ENCODE data around the gene PFKL.
"Not testable (repeated sequence)": the region's sequence is repeated elsewhere in the genome, so short reads cannot be mapped to it uniquely, and the experiment has no call there.

The PFKL gene

GRCh38 chr21:44329971-44330681 lies 30.3 kb downstream of the PFKL start:
- no peak for DNase-seq

GRCh38 chr21:44330698-44331097 lies 30.8 kb downstream of the PFKL start:
- no peak for DNase-seq

- DNase-seq, result no peak
Observed at GRCh38 chr21:44331209-44331608, 31.4 kb downstream of the PFKL start.

- peak; percentile 78 for DNase-seq
Observed at GRCh38 chr21:44331650-44332307, 31.9 kb downstream of the PFKL start.

- DNase-seq, result no peak
Observed at GRCh38 chr21:44332383-44332782, 32.5 kb downstream of the PFKL start.

GRCh38 chr21:44332965-44333364 lies 33.1 kb downstream of the PFKL start:
- DNase-seq, result no peak

- no peak for DNase-seq
Observed at GRCh38 chr21:44333509-44334328, 33.9 kb downstream of the PFKL start.

GRCh38 chr21:44334329-44335030 lies 34.6 kb downstream of the PFKL start:
- DNase-seq, result no peak

GRCh38 chr21:44335266-44336059 lies 35.6 kb downstream of the PFKL start:
- no peak for DNase-seq

GRCh38 chr21:44337449-44337848 lies 37.6 kb downstream of the PFKL start:
- DNase-seq, result no peak

GRCh38 chr21:44337941-44338895 lies 38.4 kb downstream of the PFKL start:
- no peak for DNase-seq

- peak; percentile 93 for DNase-seq
Observed at GRCh38 chr21:44338971-44339910, 39.4 kb downstream of the PFKL start, which contains the start of gene CFAP410. Gene CFAP410, minus strand, starts transcription at chr21:44339390. Its CDS starts 196 bp downstream, at chr21:44339194.

GRCh38 chr21:44341726-44342458 lies 42.0 kb downstream of the PFKL start:
- not testable (repeated sequence) for DNase-seq

GRCh38 chr21:44342981-44343380 lies 43.1 kb downstream of the PFKL start:
- DNase-seq, result not testable (repeated sequence)

- DNase-seq, result no peak
Observed at GRCh38 chr21:44344541-44345183, 44.8 kb downstream of the PFKL start.

GRCh38 chr21:44345495-44345894 lies 45.6 kb downstream of the PFKL start:
- DNase-seq, result no peak

GRCh38 chr21:44347911-44348451 lies 48.1 kb downstream of the PFKL start:
- no peak for DNase-seq

GRCh38 chr21:44348861-44349260 lies 49.0 kb downstream of the PFKL start:
- no peak for DNase-seq
